ENCODE results near the gene TMEM132D. TPM values are rescaled to one million over a fixed set of nuclear protein-coding genes. Genes with fewer than 3 reads are reported as not detected.

The TMEM132D gene
- total and polyA plus RNA-seq, 2 of the 4 experiments (the other 2 are of a cell fraction) = not detected

GRCh38 chr12:129903092-129903945 lies 506 bp downstream of the TMEM132D start:
- TF ChIP-seq MXI1 (IDR thresholded peaks at IDR 0.05; ENCODE audit: borderline replicate concordance, low read depth, low read length) (no peak), RAD21 (IDR thresholded peaks at IDR 0.05; ENCODE audit: low read length) (no peak)
- H2AK5ac ChIP-seq (ENCODE audit: low read depth, low read length) = no peak overlapping the region
- no peaks in the 10 kb centered on the region for H3K36me3 ChIP-seq (ENCODE audit: control insufficient read depth, insufficient read depth, low read length)
- in situ Hi-C loops (cut with MboI; ENCODE audit: low sequenced_read_pairs) = no loop called here
- ATAC-seq (ENCODE audit: low read depth) = no peak
- no peak overlapping the region for H3K18ac ChIP-seq (ENCODE audit: low read depth, low read length)
- dilution Hi-C loops (cut with HindIII; ENCODE audit: low sequenced_read_pairs, unreplicated experiment) = no loop called here
- intact Hi-C loops (cut with micrococcal nuclease) = no loop called here
- no peaks in the 10 kb centered on the region for H4K20me1 ChIP-seq (ENCODE audit: insufficient read depth, low read length)
- no peak overlapping the region for H2AK9ac ChIP-seq (replicated peaks; ENCODE audit: low read depth, low read length, poor library complexity)
- no peaks in the 10 kb centered on the region for H3K27me3 ChIP-seq (ENCODE audit: control insufficient read depth, insufficient read depth, low read length)
- no peak overlapping the region for H3K14ac ChIP-seq (replicated peaks; ENCODE audit: low read depth, low read length)
- BruUV-seq (replicated peaks) = no TSS peak
- WGBS, 2 experiments (ENCODE audit: extremely low coverage in 2 of 2, insufficient read length in 1 of 2) = 2% methylated on average over 17 of the region's 93 CpGs; no CpG with 5 or more reads in 1 of the 2 experiments
- H2BK120ac ChIP-seq (ENCODE audit: low read depth, low read length) = no peak overlapping the region
- no peaks in the 10 kb centered on the region for H3K9me1 ChIP-seq (ENCODE audit: insufficient read depth, low read length)
- no peak overlapping the region for H4K91ac ChIP-seq (ENCODE audit: insufficient read depth, low read depth, low read length)
- H4K8ac ChIP-seq (ENCODE audit: low read depth in 2 of 2, low read length in 2 of 2) = no peak overlapping the region
- no peaks in the 10 kb centered on the region for H3K4me1 ChIP-seq (ENCODE audit: control insufficient read depth, insufficient read depth, low read length)
- H2AFZ ChIP-seq (replicated peaks; ENCODE audit: low read length, poor library complexity) = no peak overlapping the region
- H3K4ac ChIP-seq (ENCODE audit: low read depth, low read length) = no peak overlapping the region
- H2BK15ac ChIP-seq (ENCODE audit: low read depth, low read length) = no peak overlapping the region
- H3K4me3 ChIP-seq (ENCODE audit: insufficient read depth, low read depth, low read length) = no peak overlapping the region
- no peak overlapping the region for H3K27ac ChIP-seq (ENCODE audit: insufficient read depth, low read length)
- H3K23ac ChIP-seq (ENCODE audit: low read depth, low read length) = no peak overlapping the region
- CTCF ChIA-PET = no interaction called here
- H3K9ac ChIP-seq (ENCODE audit: low read depth, low read length) = no peak overlapping the region
- H3K9me3 ChIP-seq (ENCODE audit: control insufficient read depth, insufficient read depth, low read length) = peaks cover 30% of the 10 kb centered on the region
- no peaks in the 10 kb centered on the region for H3K79me1 ChIP-seq (ENCODE audit: low read depth in 1 of 2, low read length in 2 of 2)
- no peak overlapping the region for H2BK5ac ChIP-seq (ENCODE audit: low read depth, low read length, poor library complexity, severe bottlenecking)
- DNase-seq = no peak
- H4K5ac ChIP-seq (ENCODE audit: low read depth, low read length) = no peak overlapping the region
- H3K4me2 ChIP-seq (ENCODE audit: low read depth, low read length) = no peak overlapping the region
- no peak overlapping the region for H3K56ac ChIP-seq (ENCODE audit: extremely low read depth, insufficient read depth, low read length)
- POLR2A ChIA-PET (ENCODE audit: unreplicated experiment) = no interaction called here
- no peak overlapping the region for H2BK20ac ChIP-seq (ENCODE audit: low read depth, low read length)
